ENCODE data around the gene EHD2. TPM values are rescaled to one million over a fixed set of nuclear protein-coding genes. Genes with fewer than 3 reads are reported as not detected.
A peak's percentile ranks its signal among the peaks of the same experiment; 100 is the strongest.

Gene EHD2
- total and polyA plus RNA-seq, 2 of the 13 experiments (the other 11 are each of a cell fraction or from before 2014, with no cell fraction given): 0.09 to 0.28 TPM

- TF ChIP-seq ZNF770 (CRISPR knock-in tag; IDR thresholded peaks at IDR 0.05): peak; percentile 62
- peak; percentile 21; the same call in 1 of the 2 replicates for TF ChIP-seq RARA (CRISPR knock-in tag; IDR thresholded peaks at IDR 0.05)
- TF ChIP-seq ATF2 (CRISPR knock-in tag; IDR thresholded peaks at IDR 0.05): peak; percentile 46; the same call in 1 of the 2 replicates
- TF ChIP-seq SOX13 (IDR thresholded peaks at IDR 0.05): no peak
- no peak; a peak in 1 of 4 replicates for TF ChIP-seq SOX13 (CRISPR knock-in tag; conservative IDR thresholded peaks at IDR 0.05 in 1 of 2, IDR thresholded peaks at IDR 0.05 in 1 of 2)
- peak in 1 of 2 experiments; percentile 81; a peak in 2 of 4 replicates for TF ChIP-seq KLF16 (CRISPR knock-in tag; IDR thresholded peaks at IDR 0.05)
- no peak for TF ChIP-seq SNRNP70 (IDR thresholded peaks at IDR 0.05; ENCODE audit: low read depth, low read length)
- TF ChIP-seq THAP11 (CRISPR knock-in tag; IDR thresholded peaks at IDR 0.05): peak; percentile 94
- no peak for TF ChIP-seq ZNF609 (CRISPR knock-in tag; IDR thresholded peaks at IDR 0.05; ENCODE audit: borderline replicate concordance)
- peak; percentile 93 for TF ChIP-seq ZNF574 (CRISPR knock-in tag; IDR thresholded peaks at IDR 0.05)
- TF ChIP-seq MZF1 (CRISPR knock-in tag; IDR thresholded peaks at IDR 0.05; ENCODE audit: borderline replicate concordance): no peak
- no peak for TF ChIP-seq ZBTB10 (CRISPR knock-in tag; IDR thresholded peaks at IDR 0.05; ENCODE audit: borderline replicate concordance)
Observed at GRCh38 chr19:47745010-47745901, 32.0 kb downstream of the EHD2 start, which contains the start of gene NOP53 (continued).

Data from HepG2 (cell line).